Activated T-helper 1 cell treated with anti-CD3 and anti-CD28 coated beads, Interleukin-2, amount 50 U/mL, for 16 hours (primary cell): ENCODE measurements around the gene RPL10.

Source experiments
- DNase-seq, 2 donors: peaks; one replicate each; pipeline ENCODE4 v3.0.0-alpha.2; 2020; ENCODE audit warnings: low read depth in 1 of 2, low spot score in 1 of 2

Gene RPL10

DNA sequence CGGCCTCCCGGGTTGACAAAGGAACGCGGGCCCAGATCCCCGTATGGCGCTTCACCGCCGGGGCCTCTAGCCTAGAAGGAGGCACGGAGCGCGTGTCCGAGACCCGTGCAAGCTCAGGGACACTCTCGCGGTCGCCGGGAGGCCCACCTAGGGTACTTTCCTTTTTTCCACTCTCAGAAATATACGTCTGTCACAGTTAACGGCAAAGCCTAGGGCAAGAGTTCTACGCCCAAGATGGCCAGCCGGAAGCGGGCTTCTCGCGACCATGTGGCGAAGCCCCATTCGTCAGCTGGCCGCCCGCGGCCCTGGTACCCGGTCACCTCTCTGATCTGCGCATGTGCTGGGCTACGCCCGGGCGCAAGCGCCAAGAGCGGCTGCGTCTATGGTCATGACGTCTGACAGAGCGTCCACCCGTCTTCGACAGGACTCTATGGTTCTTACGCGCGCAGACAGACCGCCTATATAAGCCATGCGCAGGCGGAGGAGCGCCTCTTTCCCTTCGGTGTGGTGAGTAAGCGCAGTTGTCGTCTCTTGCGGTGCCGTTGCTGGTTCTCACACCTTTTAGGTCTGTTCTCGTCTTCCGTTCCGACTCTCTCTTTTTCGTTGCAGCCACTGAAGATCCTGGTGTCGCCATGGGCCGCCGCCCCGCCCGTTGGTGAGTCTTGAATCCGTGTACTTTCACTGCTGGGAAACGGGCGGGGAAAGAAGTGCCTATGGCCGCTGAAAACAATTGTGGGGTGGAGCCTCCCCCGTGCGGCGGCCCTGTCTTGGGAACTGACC, at the start of gene RPL10:
RPL10 (plus strand) TSS at position 490 of the 780 bp plus-strand sequence; CDS start at position 633, 143 bp downstream.
- DNase-seq = peak; percentile 68 to 82

DNA sequence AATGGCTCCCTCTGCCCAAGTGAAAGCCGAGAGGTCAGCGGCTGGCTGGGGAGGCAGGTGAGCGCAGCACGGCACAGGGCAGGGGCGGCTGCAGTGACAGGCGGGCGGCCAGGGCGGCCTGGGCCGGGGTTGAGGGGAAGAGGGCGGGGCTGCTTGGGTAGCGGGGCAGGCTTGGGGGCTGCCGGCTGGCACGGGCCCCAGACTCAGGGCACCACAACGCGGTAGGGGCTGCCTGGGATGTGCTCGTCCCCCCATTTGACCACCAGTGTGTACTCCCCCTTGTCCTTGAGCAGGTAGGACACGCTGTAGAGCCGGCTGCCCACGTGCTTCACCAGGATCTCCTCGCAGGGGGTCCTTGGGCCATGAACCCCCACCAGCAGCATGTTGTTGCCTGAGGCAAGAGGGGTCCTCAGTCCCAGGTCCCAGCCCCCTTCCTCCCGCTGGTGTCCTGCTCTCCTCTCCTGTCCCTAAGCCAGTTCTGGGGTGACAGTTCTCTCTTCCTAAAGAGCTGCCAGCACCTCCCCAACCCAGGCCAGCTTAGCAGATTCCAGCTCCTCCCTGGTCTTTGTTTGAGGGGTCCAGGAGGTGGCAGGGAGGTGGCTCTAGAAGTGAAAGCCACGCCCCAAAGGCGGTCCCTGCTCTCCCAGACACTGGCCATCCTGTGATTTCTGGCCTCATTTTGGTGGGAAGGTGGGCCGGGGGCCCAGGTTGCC, 49.4 kb upstream of the RPL10 start:
- no peak for DNase-seq

DNA sequence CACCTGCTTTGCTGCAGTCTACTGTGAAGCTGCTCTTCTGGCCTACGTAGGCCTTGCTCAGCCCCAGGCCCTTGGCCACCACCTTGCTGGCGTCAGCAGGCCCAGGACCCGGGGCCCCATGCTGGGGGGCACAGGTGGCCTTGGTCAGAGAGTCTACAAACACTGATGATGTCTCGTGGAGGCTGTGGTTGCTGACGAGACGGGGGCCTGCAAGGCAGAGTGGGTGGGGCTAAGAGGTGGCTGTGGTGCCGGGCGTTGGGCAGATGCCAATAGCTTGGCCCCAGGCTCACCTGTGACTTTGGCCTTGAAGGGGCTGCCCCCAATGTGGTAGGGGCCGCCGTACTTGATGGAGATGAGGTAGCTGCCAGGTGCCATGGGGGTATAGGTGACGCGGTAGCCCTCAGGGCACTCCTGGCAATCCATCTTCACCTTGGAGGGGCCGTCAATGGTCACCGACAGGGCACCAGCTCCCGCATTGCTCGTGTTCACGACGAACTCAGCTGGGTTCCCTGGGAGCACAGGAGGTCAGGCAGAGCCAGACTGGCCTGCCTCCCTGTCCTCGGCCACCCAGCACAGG, 48.7 kb upstream of the RPL10 start:
- no peak for DNase-seq

DNA sequence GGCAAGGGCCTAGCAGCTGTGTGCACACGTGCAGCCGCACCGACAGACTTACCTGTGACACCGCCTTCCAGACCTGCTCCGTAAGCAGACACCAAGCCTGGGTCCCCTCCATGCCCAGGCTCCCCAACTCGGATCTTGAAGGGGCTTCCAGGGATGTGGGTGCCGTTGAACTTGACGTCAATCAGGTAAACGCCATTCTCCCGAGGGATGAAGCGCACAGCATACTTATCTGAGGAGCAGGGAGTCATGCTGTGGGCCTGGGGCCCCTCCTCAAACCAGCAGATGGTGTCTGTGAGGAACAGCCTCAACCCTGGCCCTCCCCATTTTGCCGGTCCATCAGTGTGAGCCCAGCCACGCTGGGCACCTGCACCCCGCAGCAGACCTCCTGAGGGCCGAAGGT, 48.2 kb upstream of the RPL10 start:
- DNase-seq = no peak

DNA sequence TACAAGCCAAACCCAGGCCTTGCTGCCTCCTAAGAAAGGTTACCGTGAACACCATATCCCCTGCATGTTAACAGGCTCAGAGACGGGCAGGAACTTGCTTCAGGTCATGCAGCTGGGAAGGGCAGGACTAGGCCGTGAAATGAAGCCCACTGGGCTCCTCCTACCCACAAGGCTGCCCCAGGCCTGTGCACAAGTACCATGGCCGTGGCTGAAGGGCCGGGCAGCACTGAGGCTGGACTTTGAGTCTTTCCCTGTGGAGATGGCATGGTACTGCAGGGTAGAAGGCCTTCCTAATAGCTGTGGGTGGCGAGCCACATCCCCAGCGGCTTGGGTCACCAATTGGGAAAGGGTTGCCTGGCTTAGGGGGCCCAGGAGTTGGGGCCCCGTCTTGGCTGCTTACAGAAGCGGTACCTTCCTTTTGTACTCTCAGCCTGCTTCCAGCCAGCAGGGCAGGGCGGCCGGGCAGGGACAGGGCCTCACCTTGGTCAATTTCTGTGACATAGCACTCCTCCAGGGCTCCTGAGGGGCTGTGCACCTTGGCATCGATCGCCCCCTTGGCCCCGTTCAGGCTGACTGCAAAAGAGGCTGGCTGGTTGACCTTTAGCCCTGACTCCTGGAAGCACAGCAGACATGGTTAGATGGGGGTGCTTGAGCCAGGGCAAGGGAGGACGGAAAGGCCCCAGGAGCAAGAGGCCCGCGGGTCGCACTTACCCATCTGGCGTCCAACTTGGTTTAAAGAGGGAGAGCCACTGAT, 47.6 kb upstream of the RPL10 start:
- no peak for DNase-seq

DNA sequence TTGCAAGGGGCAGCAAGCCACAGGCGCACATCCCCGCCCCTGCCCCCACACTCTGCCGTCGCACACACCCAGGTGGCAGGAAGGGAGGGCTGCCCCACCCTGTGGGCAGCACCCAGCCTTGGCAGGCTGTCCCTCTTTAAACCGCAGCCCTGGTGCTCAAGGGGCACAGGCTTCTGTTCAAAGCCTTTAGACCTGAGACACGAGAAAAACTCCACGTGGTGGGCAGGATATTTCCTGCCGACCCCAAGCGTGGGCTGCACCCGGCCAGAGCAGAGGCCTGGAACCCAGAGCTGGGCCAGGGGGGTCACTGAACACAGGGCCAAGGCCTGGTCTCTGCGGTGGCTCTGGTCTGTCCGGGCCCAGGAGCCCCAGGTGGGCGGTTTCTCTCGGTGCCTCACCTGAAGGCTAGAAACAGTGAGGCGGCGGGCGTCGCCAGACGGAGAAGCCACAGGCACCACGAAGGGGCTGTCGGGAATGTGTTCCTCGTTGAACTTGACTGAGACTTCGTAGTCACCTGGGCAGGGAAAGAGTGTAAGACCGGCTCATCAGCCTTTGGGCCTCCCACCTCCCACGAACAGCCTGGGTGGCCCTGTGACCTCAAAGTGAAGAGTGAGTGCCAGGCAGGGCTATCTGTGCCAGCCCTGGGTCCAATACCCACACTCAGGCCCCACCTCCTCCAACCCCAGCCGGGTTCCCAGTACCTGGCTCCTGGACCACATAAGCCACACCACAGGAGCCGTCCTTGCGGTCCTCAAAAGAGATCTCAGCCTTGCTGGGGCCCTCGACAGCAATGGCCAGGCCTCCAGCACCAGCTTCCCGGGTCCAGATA, 46.8 kb upstream of the RPL10 start:
- DNase-seq = no peak

DNA sequence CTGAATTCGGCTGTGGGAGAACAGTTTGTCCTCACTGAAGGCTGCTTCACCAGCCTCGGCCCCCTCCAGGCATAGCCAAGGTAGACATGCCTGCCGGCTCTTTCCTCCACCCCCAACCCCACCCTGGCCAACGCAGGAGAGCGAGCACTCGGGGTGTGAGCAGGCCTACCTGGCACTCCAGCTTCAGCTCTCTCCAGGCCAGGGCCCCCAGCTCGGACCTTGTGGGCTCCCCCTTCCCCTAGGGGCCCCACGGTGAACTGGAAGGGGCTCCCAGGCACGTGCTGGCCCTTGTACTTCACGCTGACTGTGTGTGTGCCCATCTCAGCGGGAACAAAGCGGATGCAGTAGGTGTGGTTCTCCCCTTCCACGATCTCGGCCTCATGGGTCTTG, 46.2 kb upstream of the RPL10 start:
- no peak for DNase-seq

DNA sequence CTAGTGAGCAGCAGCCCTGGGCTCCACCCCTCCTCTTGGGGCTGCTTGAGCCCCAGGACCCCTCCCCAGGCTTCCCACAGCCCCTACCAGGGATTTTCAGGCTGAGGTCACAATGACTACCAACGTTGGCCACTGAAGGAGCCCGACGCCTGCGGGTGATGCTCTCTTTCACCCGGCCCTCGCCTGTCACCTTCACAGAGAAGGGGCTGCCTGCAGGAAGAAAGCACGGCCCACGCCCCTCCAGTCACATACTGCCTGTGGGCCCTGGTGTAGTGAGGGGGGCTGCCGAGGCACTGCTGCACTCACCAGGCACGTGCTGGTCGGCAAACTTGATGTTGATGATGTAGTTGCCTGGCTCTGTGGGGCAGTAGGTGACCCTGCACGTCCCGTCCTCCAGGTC, 45.7 kb upstream of the RPL10 start:
- DNase-seq = no peak

DNA sequence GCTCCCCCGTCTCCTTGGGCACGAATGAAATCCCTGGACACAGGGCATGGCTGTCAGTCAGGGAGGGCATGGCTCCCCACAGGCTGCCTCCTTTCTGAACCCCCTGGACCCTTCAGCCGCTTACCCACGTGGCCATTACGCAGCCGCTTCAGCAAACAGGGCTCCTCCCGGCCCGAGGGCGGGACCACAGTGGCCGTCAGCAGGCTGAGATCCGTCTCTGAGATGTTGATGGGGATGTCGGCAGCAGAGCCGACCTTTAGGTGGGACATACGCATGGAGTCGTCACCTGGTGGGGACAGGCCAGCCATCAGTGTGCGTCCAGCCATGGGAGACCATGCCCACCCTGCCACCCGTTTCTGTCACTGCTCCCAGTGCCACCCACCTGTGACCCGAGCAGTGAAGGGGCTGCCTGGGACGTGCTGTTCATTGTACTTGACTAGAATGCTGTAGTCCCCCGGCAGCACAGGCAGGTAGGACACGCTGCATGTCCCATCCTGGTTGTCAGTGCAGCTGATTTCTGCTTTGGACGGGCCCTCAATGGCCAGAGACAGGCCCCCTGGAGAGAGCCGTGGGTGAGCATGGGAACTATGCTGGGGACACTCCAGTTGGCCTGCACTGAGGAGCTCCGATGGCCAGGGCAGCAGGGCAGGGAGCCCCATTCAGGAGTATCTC, 44.9 kb upstream of the RPL10 start:
- DNase-seq = no peak

DNA sequence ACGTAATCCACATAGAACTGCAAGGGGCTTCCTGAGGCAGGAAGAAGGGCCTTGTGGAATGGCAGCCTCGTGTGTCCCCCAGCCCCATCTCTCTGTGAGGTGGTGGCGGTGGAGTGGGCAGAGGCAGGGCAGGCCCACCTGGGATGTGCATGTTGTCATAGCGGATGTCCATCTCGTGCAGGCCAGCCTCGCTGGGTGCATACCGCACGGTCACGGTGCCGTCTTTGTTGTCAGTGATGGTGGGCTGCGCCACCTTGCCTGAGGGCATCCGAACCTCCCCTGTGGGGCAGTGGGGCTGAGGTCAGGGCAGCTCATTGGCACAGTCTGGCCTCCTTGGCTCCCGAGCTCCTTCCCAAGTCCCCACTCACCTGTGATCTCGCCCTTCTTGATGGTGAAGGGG, 44.2 kb upstream of the RPL10 start:
- DNase-seq = no peak

DNA sequence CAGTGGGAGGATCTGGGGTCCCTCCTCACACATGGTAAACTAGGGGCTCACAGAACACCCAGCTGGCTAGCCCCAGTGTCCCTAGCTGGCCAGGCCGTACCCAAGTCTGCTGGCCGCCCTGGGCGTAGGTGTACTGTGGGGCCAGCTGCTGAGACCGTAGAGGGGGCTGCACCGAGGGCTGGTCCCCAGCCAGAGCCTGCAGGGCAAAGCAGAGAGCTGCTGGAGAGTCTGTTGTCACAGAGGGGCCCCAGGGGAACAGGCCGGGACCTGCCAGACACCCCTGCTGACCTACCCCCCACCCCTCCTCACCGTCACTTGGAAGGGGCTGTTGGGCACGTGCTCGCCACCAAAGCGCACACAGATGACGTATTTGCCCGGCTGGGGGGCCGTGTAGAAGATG, 43.7 kb upstream of the RPL10 start:
- DNase-seq = no peak

DNA sequence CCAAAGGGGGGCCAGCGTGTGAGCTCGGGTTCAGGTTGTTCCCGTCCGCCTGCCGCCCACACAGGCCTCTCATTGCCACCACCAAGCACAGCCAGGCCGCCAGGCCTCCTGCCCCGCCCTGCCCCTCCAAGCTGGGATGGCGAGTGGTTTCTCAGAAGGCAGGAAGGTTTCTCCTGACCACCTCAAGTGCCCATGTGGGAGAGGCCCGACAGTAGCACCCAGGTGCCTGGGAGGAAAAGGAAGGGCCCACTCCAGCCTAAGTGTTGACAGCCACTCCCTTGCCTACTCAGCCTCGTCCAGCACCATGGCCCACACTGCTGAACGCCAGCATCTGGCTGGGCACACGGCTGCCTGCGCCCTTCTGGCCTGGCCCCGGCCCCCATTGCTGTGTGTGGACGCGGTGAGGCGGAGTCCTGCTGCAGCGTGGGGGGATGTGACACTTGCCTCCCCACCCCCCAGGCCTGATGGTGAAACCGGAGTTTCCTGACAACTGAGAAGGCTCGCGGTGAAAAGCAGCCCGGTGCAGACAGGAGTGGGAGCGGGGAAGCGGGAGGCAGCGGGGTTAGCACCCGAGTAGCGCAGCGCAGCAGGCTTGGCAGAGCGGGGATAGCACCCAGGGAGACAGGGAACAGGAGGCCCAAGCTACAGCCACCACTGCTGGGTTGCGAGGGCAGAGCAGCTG, 42.9 kb upstream of the RPL10 start:
- no peak for DNase-seq

DNA sequence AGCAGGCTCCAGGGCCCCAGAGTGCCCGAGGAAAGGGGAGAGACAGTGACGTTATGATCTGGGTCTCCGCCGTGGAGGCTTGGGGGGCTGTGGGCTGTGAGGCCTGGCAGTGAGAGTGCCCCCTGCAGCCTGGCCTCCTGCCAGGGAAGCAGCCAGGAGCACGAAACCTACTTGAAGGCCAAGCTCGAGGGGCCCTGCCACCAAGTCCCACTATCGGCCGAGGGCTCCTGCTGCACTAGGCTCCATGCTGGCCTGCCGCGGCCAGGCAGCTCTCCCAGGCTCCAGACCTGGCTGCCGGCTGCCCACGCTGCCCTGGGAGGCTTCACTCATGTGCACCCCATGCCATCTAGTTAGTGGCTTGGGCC, 42.4 kb upstream of the RPL10 start:
- DNase-seq = no peak

DNA sequence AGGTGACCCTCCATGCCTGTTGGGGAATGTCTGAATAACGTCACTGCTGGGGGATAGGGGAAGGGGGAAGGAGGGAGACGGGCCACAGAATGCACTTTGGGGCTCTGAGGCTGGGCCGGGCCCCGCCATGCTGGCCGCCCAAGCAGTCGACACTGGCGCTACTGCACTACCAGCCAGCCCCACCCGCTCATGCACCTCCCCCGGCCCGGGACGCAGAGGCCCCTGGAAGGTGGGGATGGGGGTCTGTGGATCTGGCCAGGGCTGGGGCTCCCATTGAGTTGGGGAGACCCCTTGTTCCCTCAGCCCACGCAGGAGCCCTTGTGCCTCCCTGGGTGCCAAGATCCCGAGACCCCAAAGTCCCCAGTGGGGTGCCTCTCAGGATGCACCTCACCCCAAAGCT, 41.6 kb upstream of the RPL10 start:
- no peak for DNase-seq

DNA sequence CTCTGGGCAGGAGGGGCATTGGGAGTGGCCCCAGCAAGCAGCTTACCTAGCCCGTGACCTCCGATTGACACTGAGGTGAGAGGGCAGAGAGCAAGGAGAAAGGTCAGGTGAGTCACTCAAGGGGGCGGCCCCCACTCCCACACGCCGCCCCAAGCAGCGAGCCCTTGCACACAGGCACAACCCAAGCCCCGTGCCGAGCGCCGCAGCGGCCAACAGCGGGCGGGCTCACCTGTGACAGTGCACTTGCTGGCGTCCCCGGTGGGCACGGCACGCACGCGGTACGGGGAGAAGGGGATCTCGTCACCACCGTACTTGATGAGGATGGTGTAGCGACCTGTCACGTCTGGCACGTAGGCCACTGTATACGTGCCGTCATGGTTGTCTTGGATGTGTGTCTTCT, 41.0 kb upstream of the RPL10 start:
- no peak for DNase-seq

DNA sequence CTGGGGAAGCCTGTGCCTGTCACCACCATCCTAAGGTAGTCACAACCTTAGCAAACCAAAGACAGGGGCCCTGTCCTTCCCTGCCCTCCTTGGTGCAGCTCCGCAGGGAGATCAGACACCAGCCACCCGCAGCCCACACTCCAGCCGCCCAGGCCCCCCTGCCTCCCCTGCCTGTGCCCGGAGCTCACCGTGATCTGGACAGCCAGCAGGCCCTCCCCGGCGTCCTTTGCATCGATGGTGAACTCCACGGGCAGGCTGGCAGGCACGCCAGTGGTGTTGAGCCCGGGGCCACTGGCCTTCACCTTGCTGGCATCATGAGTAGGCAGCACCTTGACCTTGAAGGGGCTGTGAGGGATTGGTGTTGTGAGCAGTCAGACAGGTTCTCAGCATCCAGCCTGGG, 40.2 kb upstream of the RPL10 start:
- no peak for DNase-seq

DNA sequence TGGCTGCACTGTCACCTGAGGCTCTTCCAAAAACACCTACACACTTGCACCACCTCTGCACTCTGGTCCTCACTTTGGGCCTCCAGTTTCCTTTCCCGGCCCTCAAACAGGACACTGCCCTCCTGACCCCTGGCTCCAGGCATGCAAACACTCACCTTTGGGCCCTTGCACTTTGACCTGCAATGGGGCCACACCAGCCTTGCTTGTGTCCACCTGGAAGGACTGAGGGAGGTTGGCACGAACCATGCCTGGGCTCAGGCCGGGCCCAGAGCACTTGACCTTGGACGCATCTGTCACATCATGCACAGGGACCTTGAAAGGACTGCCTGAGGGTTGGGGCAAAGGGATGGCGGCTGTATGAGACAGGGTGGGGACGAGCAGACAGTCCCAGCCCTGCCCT, 39.3 kb upstream of the RPL10 start:
- no peak for DNase-seq

DNA sequence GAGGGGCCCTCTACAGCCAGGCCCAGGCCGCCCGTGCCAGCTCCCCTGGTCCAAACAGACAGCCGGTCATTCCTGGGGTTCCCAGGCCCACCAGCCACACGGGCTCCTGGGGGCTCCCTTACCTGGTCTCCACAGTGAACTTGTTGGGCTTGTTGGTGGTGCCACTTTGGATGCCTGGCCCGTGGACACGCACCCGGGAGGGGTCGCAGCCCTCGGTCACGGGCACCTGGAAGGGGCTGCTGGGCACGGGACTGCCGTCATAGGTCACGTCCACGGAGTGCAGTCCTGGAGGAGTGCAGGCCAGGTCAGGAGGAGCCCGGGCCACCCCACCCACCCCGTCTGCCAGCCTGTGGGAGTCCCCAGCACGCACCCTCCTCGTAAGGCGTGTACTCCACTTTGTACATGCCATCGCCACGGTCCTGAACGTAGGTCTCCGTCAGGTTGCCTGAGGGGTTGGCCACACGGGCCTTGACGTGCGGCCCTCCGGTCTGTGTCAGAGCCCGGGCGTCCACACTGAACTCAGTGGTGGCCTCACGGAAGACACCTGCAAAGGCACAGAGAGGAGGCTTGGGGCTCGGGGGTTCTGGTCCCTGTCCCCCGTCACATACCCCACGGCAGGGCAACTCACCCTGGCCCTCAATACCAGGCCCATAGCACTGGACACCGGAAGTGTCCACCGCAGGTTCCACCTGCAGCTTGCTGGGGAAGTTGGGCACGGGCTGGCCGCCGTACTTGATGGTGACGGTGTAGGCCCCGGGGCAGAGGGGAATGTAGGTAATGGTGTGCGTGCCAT, 38.6 kb upstream of the RPL10 start:
- no peak for DNase-seq

DNA sequence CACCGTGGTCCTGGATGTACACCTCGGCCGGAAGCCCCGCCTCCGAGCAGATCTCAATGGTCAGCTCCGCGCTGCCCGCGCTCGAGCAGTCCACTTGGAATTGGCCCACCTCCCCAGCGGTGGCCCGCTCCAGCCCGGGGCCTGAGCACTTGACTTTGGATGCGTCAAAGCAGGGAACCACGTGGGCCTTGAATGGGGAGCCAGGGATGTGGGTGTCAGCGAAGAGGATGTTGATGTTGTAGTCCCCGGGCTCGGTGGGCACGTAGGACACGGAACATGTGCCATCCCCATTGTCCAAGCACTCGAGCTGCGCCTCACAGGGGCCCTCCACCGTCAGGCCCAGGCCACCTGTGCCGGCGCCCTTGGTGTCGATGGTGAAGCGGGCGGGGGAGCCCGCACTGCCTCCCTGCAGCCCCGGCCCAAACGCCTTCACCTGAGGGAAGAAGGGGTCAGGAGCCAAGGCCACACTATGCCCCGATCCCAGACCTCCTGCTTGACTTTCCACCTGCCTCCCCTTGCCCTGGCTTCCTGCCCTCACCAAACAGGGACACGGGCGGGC, 37.9 kb upstream of the RPL10 start:
- DNase-seq = no peak
